ENCODE results near the gene GRB10. TPM values are rescaled to one million over a fixed set of nuclear protein-coding genes. Genes with fewer than 3 reads are reported as not detected.

Gene GRB10
- total RNA-seq, 1 donor from 2014 or later, result 32.3 TPM

GRCh38 chr7:50615519-50616080 lies 167.1 kb downstream of the GRB10 start:
- no peak for DNase-seq (ENCODE audit: low read depth)

GRCh38 chr7:50614721-50615518 lies 167.8 kb downstream of the GRB10 start:
- DNase-seq (ENCODE audit: low read depth), result no peak

GRCh38 chr7:50613473-50613872 lies 169.2 kb downstream of the GRB10 start:
- DNase-seq (ENCODE audit: low read depth), result peak; percentile 70

DNA sequence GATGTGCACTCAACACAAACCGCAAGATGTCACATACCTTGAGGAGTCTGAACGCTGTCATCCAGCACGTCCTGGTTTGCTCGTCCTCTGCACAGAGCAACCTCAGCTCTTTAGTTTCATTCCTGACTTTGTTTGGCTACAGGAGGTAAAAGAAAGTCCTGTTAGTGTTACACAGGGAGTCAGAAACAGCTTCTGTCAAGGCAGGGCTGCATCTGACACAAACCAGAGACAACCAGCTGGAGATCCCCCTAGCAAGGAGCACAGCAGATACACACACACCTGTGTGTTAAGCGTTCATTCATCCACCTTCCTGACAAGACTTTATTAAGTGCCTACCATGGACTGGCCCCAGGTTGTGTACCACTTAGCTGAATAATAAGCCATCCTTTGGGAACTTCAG lies 170.0 kb downstream of the GRB10 start:
- no peak for DNase-seq (ENCODE audit: low read depth)

DNA sequence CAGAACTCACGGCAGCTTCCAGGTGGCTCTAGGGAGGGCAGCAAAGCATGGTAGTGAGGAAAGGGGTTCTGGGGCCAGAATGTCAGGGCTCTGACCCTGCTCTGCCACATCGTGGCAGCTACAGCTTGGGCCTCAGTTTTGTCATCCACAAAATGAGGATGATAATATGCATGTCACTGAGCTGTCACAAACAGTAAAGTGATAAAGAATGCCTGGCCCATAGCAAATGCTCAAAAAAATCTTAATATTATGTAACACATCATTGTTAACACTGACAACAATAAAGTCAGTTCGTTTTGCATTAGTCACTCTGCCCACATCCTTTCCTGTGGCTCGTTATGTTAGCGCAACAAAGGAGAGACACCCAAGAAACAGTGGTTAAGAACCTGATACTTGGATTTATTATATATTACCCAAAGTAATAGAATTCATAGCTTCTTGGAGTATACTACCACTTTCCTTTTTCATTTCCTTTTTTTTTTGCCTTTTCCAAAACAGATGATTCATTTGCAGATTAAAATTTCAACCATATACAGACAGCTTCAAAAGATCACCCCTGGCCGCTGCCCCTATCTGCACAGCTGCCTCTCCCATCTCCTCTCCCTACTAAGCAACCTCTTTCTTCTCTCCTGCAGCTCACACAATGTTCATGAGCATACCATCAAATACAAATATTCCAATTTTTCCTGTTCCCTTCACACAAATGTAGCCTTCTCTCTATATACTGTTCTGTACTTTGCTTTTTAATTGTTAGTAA lies 172.0 kb downstream of the GRB10 start:
- DNase-seq (ENCODE audit: low read depth), result peak; percentile 55

- DNase-seq (ENCODE audit: low read depth), result no peak
These were observed 174.3 kb downstream of the GRB10 start for GRCh38 chr7:50608196-50608906.

DNA sequence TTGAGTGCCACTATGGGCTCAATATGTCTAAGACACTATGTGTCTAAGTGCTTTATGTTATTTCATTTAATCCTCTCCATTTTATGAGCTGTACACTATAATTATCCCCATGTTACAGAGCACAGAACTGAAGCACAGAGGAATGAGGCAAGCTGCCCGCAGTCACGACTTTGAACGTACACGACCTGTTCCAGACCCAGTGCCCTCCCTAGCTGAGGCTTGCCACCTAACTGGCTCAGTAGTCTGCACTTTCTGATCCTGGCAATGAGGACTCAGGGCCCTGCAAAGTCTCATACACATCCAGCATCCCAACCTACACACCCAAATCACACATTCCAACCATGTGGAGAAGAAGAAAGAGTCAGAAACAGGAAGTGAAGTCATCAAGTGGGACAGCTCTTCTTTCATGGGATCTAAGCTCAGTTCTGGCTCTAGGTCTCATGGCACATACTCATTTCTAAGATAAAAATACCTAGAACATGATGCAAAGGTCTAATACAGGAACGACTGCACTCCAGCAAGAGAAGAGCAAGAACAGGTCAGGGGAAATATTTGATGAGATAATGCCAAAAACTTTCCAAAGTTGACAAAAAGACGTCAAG lies 175.1 kb downstream of the GRB10 start:
- no peak for DNase-seq (ENCODE audit: low read depth)

DNA sequence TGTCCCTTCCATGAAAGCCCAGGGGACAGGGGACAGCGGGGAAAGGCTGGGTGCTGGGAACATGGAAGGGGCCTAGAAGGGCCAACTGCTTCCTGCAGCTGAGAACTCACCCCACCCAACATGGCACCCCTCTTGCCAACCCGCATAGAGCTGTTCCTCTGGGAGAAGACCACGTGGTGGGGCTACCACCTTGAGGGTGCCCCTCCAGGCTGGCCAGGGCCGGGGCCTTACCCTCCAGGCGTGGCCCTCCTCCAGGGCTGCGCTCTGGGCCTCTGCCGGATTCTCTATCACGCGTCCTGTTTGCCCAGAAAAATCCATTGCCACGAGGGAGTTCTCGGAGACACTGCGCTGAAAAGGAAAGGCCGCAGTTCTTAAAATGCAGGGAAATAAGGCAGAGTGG lies 177.6 kb downstream of the GRB10 start:
- DNase-seq (ENCODE audit: low read depth), result no peak

- no peak for DNase-seq (ENCODE audit: low read depth)
These were observed 179.4 kb downstream of the GRB10 start for GRCh38 chr7:50603287-50603686.

GRCh38 chr7:50599385-50599784 lies 183.3 kb downstream of the GRB10 start:
- no peak for DNase-seq (ENCODE audit: low read depth)

DNA sequence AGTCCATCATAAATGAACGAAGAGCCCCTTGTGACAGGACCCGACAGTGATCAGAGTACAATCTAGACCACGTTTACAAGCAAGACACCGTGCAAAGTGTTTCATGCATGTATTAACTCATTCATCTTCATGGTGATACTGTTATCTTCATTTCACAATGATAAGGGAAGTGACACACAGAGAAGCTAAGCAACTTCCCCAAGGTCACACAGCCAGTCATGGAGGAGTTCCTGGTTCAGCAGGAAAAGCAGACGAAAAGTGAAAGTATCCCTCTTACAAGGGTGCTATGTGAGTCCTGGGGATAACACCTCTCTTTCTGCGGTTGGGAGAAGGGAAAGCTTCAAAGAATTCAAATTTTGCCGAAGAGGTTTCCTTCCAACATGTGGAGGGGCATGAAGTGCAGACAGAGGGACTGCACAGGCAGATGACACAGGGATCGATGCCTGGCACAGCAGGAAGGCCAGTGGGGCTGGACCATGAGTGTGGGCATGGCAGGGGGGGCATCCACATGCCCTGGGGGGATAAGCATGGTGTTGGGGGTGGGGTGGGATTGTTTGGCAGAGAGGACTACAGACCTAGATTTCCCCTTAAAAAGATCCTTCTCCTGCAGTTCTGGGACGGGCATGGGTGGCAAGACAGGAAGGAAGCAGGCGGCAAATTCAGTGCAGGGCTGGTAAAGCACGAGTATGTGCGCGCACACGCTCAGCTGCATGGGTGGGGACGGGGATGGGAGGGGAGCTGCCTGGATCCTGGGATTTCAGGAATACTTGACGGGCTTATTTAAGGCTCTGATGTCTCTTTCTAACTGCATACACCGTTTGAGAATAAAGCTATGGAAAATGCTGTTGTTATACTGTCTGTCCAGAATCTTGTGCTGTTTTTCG lies 184.0 kb downstream of the GRB10 start:
- DNase-seq (ENCODE audit: low read depth), result no peak

GRCh38 chr7:50596484-50596883 lies 186.2 kb downstream of the GRB10 start:
- DNase-seq (ENCODE audit: low read depth), result no peak

DNA sequence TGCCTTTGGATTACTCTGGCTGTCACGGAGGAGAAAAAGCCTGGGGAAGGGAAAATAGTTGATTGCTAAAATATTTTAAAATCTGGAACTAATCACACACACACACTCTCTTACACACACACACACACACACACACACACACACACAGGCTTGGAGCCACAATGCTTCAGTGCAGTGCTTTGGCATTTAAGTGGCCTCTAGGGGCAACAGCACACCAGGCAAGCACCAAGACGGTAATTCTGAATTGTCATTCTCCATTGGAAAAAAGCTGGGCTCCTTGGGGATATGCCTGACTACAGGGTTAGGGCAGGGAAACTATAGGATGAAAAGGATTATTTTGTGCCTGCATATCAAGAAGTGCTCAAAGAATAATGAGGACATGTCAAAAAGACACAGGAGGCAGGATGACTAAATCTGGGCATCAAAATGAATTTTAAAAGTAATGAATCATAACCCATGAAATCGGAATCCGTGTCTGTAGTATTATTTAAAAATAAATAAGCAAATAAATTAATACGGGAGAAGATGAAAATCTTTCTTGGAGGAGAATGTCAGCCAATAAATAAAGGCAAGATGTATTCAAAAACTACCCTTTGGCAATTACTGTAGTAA lies 187.1 kb downstream of the GRB10 start:
- DNase-seq (ENCODE audit: low read depth), result peak; percentile 22

GRCh38 chr7:50594734-50595485 lies 187.8 kb downstream of the GRB10 start:
- DNase-seq (ENCODE audit: low read depth), result no peak

DNA sequence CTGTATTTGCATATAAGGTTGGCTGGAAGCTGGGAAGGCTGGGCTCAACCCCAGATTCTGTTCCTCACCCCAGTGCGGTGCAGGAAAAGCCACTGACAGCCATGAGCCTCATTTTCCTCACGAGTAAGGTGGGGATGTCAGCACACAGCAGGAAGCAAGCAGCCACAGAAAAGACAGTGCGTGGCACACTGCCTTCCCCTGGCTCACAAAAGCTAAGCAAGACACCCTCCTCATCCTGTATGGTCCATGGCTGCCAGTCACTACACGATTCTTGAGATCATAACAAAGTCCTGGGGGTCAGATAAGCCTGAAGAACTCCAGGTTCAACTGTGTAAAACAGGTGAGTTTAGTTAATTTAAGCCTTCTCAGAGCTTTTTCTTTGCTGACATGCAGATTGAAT lies 188.6 kb downstream of the GRB10 start:
- no peak for DNase-seq (ENCODE audit: low read depth)

DNA sequence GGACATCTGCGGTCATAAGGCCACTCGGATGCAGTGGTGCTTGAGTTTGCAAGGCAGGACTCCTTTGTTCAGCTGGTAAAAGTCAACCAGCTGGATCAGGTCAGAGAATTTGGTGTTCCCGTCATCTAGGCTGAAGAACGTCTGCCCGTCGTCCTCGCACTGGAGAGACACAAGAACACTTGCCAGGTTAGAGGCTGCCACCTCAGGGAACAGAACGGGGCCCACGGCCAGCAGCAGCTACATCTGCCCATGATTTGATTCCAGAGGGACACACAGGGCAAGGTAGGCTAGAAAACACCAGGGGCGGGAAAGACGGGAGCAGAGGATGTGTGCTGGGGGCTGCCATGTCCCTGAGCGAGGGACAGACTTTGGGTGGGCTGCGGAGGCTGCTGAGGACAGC lies 189.8 kb downstream of the GRB10 start:
- DNase-seq (ENCODE audit: low read depth), result no peak

GRCh38 chr7:50591480-50592438 lies 190.9 kb downstream of the GRB10 start:
- no peak for DNase-seq (ENCODE audit: low read depth)

- no peak for DNase-seq (ENCODE audit: low read depth)
These were observed 191.6 kb downstream of the GRB10 start for GRCh38 chr7:50591098-50591479.
